Dedifferentiated amniotic fluid mesenchymal stem cell (primary cell): ENCODE measurements around the gene ATP5F1D.

ENCODE experiments used
- DNase-seq: peaks from one replicate; pipeline ENCODE4 v3.0.0-alpha.2; 2016; ENCODE audit errors: extremely low spot score

The ATP5F1D gene

GRCh38 chr19:1220976-1221903 lies 20.3 kb upstream of the ATP5F1D start:
- no peak for DNase-seq

DNA sequence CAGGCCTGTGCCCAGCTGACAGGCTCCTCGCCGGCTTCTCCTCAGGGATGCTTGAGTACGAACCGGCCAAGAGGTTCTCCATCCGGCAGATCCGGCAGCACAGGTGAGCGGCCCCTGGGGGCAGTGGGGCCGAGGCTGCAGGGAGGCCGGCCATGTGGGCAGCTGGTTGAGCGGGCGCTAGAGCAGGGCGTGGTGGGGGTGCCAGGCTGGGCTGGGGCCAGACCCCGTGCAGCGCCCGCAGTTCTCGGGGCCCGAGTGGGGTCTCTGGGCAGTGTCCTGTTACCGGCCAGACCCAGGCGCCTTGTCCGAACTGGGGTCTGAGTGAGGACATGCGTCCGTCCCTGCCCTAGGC lies 19.7 kb upstream of the ATP5F1D start:
- no peak for DNase-seq

DNA sequence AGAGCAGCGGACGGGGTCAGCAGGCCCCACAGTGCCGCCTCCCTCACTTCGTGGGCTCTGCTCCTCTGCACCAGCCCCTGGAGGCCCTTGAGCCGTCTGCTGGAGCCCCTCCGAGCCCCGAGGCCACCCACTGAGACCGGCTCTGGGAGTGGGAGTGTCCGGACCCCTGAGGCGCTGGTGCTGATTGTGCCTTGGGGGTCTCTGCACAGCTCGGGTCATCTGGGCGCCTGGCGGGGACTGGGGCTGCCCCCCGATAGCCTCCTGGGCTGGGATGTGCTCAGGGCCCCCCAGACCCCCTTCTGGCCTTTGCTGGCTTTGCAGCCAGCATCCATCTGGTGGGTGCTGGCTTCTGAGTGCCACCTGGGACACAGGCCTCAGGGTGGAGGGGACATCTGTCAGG lies 19.2 kb upstream of the ATP5F1D start:
- no peak for DNase-seq

DNA sequence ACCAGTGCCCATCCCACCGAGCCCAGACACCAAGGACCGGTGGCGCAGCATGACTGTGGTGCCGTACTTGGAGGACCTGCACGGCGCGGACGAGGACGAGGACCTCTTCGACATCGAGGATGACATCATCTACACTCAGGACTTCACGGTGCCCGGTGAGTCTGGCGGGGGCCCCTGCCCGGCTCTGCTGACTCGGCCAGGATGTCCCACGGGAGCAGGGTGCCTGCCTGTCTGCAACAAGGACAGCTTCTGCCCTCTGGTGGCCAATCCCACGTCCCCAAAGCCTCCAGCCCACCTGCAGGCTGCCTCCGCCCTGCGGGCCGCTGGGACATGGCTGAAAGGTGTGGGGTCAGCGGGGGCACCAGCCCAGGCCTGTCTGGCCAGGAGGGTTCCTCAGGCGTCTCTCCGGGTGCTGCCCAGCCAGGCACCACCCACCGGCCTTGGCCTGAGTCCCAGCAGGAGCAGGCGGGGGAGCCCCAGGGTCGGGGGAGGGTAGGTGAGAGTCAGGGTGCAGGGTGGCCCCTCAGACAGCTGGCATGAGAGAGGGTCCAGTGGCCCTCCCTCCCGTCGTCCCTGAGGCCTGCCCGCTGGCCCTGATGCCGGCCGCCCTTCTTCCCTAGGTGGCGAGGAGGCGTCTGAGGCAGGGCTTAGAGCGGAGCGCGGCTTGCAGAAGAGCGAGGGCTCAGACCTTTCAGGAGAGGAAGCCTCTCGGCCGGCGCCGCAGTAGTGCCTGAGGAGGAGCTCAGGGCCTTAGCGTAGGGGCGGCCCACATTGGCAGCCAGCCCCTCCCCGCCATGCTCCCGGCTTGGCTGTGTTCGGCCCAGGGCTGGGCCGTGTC lies 18.3 kb upstream of the ATP5F1D start:
- DNase-seq, result no peak

DNA sequence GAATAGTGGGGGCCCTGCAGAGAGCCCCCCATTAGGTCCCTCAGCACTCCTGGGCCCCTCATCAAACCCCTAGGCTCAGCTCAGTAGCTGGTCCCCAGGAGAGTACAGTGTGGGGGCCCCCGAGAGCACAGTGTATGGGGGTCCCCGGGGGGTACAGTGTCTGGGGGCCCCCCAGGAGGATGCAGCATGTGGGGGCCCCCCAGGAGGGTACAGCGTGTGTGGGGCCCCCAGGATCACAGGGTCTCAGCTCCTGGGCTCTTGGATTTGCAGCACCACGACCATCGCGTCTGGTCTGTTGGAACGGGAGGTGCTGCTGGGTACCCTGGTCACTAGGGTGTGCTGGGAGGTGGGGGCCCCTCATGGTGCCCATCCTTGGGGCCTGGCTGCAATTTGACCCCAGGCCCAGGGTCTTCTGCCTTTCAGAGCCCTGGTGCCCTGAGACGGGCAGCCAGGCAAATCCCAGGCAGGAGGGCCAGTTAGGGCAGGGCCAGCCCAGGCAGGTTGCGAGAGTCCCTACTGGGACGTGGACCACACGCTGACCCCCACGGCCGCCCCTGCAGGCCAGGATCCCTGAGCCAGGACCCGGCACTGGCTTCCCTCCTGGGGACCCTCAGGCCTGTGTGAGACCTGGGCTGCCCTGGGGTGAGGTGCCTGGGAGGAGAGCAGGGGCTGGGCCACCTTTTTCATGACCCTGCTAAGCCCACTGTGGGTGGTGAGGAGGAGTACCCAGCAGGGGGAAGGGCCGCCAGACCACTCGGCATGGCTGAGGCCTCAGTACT lies 17.3 kb upstream of the ATP5F1D start:
- no peak for DNase-seq

- no peak for DNase-seq
These were observed 16.7 kb upstream of the ATP5F1D start for GRCh38 chr19:1224847-1225246.

GRCh38 chr19:1225440-1226226 lies 15.9 kb upstream of the ATP5F1D start:
- no peak for DNase-seq

DNA sequence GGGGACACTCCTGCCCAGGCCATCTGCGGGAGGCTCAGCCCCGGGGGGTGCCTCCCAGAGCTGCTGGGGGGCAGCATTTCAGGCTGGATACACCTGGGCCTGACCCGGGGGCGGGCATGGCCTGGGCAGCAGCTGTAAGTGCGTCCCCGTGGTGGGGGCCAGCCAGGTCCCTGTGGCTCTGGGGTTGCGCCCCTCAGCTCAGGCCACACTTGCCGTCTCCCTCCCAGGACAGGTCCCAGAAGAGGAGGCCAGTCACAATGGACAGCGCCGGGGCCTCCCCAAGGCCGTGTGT lies 15.4 kb upstream of the ATP5F1D start:
- DNase-seq, result no peak

DNA sequence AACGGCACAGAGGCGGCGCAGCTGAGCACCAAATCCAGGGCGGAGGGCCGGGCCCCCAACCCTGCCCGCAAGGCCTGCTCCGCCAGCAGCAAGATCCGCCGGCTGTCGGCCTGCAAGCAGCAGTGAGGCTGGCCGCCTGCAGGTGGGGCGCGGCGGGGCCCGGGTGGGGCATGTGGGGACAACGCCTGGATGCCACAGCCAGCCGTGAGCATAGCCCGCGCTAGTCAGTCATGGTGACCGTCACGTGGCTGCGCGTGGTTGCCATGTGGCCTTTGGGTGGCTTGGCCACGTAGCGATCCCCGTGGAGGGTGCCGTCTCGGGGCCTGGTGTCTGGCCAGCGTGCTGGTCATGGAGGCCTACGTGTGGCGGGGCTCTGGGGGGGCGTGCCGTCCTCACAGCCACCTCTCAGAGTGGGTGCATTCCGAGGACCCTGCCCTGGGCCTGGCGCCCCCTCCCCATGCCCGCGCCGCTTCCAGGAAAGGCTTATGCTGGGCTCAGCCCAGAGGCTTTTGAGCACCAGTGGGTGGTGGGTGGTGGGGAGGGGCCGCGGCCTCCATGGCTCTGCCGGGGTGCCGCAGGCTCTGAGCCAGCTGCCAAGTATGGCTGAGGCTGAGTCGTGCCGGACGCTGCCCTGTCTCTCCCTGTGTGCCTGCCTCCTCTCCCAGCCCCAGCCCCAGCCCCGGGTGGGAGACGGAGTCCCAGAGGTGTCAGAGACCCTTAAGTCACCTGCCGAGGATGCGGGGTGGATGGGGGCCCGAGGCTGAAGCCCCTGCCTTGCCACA lies 14.8 kb upstream of the ATP5F1D start:
- DNase-seq, result no peak

GRCh38 chr19:1227304-1228054 lies 14.1 kb upstream of the ATP5F1D start:
- no peak for DNase-seq

DNA sequence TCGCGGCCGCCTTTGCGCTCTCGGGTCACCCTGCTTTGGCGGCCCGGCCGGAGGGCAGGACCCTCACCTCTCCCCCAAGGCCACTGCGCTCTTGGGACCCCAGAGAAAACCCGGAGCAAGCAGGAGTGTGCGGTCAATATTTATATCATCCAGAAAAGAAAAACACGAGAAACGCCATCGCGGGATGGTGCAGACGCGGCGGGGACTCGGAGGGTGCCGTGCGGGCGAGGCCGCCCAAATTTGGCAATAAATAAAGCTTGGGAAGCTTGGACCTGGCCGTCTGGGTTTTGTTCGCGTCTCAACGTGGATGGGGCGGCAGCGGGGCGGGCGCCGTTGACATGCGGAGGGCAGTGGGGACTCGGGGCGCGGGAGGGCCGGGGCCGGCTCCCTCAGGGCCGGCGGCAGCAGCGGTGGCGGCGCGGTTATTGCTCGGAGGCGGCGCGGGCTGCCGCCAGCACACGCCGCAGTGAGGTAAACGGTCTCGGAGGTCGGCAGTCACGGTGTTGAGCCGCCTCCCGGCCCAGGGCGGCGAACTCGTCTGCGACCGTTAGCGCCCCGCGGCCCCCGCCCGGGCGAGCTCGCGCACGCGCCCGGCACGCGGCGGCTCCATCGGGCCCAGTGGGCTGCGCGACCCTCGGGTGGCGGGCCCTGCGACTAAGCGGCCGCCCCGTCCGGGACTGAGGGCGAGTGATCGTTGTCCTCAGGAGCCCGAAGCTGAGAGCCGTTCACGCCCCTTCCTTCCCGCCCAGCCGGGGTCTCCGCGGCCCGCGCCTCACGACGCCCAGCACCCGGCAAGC lies 13.2 kb upstream of the ATP5F1D start:
- no peak for DNase-seq

- no peak for DNase-seq
These were observed 12.3 kb upstream of the ATP5F1D start for GRCh38 chr19:1229056-1229923.

GRCh38 chr19:1229924-1230782 lies 11.4 kb upstream of the ATP5F1D start:
- DNase-seq, result no peak

- no peak for DNase-seq
These were observed 10.6 kb upstream of the ATP5F1D start for GRCh38 chr19:1230783-1231489.

- no peak for DNase-seq
These were observed 9.6 kb upstream of the ATP5F1D start for GRCh38 chr19:1231729-1232637.
